Activated CD8-positive, alpha-beta memory T cell treated with anti-CD3 and anti-CD28 coated beads, Interleukin-2, amount 50 U/mL, for 1 hour (primary cell): Measurements from ENCODE around the gene FBLN2.

Experiments used
- DNase-seq: peaks from one replicate; pipeline ENCODE4 v3.0.0-alpha.2; 2020; ENCODE audit errors: extremely low read depth

FBLN2 gene

GRCh38 chr3:13532085-13532484 lies 16.8 kb upstream of the FBLN2 start:
- DNase-seq: no peak

- no peak for DNase-seq
Measured at GRCh38 chr3:13532631-13533030, 16.3 kb upstream of the FBLN2 start.

DNA sequence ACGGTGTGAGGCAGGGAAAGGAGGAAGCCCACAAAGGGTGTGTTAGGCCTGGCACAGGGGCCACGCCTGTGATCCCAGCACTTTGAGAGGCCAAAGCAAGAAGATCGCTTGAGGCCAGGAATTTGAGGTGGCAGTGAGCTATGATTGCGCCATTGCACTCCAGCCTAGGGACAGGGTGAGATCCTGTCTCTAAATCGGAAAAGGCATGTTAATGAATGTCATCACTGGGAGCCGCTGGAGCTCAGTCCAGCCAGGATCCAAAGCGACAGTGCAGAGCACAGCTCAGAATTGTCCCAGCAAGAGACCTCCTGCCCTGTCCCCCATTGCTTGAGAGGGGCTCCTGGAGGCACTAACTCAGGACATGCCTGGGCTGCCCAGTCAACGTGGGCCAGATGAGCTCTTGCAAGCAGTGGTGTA lies 15.0 kb upstream of the FBLN2 start:
- DNase-seq: no peak

DNA sequence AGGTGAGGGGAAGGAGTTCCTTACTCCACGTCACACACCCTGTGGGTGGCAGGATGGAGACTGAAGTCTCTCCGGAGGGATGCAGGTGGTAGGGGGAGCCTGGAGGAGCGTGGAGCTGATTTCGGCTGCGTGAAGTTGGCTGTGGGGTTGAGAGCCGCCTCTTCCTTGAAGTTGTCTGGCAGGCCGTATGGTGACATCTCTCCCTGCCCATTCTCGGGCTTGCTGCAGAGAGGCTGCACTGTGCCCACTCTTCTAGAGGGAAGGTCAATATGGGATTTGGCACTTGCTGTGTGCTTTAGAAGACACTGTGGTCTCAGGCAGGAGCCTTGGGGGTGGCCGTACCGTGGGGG lies 13.4 kb upstream of the FBLN2 start:
- DNase-seq: no peak

DNA sequence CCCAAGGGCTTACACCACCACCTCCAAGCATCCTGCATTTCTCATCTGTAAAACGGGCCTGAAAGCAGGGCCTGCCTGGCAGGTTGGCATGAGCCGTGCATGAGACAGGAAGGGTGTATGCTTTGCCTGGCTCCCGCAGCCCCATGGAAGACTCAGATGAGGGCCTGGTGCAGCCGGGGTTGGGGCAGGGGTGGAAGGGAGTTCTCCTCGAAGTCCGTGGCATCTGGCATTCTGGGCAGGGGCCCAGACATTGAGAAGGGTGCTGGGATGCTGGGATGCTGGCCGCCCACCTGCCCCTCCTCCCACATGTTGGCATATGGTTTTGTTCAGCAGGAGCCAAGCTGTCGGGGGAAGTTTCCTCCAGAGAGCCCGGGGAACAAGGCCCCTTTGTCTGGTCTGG lies 13.0 kb upstream of the FBLN2 start:
- no peak for DNase-seq

DNA sequence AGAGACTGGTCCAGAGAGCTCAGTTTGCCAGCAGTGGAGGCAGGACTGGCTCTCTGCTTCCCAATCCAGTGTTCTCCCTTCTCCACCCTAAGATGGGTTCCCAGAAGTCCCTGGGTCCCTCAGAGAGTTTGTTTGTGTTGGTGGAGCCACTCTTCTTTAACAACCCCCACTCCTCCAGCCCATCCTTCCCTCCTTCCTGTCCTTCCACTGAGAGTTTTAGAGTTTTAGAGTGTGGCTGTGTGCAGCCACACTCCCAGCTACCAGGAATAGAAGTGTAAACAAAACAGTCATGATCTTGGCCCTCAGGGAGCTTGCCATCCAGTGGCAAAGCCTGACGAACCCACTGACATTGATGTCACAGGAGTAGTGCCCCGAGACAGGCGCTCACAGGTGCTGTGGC lies 12.5 kb upstream of the FBLN2 start:
- no peak for DNase-seq

DNA sequence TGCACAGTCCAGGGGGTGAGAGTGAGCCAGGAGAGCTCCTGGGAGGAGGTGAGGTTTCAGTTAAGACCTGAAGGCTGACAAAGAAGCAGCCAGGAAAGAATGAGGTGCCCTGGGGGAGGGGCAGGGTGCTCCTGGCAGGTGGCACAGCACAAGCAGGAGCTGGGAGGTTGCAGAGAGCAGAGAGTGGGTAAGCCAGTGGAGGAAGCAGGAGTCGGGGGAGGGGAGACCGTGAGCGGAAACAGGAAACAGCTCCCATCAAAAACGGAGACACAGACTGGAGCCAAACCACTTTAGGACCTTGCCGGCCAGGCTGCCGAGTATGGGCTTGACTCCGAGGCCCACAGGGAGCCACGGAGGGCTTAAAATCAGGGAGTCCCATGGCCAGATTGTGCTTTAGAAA lies 12.1 kb upstream of the FBLN2 start:
- no peak for DNase-seq

- no peak for DNase-seq
Measured at GRCh38 chr3:13537244-13537908, 11.5 kb upstream of the FBLN2 start.

- no peak for DNase-seq
Measured at GRCh38 chr3:13537909-13538296, 11.0 kb upstream of the FBLN2 start.

DNA sequence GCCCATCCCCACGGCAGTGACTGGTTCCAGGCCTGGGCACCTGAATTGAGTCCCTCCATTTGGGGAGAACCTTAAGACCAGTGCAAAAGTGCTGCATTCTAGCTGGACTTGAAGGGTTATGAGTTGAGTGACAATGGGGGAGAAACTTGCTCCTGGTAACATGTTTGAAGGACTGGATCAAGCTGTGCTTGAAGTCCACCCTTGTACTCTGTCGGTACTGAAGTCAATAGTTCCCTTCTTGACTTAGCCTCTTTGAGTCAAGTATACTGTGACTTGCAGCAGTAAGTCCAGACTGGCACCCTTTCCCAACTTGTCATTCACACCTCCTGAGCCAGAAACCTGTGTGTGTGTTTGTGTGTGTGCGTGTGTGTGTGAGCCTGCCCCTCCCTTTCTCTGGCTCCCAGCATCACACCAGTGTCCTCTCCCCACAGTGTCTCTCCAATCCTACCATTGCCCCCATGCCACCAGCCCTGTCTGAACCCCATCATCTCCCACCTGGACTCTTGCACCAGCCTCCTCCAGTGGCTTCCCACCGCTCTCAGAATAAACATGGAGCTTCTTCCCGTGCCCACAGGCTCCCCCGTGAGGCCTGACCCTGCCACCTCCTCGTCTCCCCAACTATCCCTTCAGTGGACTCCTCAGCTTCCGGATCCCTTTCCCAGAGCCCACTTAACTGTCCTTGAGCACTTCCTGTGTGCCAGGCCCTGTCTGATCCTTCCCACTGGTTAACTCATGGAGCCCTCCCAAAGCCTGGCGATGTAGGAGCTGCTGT lies 10.2 kb upstream of the FBLN2 start:
- DNase-seq: no peak

- DNase-seq: no peak
Measured at GRCh38 chr3:13539292-13539638, 9.7 kb upstream of the FBLN2 start.

DNA sequence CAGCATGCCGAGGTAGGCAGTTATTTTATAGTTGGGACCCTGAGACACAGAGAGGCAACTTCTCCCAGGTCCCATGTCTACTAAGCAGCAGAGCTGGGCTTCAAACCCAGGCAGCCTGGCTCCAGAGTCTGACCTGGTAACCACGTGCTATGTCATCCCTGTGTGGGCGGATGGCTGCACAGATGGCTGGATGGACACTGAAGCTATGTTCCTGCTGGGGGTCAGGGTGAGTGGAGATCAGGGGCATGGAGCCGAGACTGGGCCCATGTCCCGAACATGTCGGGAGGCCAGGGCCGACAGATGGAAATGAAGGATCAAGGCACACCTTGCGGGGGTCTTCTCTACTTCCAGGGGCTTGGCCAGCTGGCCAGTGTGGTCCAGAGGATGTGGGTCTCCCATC lies 9.3 kb upstream of the FBLN2 start:
- no peak for DNase-seq

- DNase-seq: no peak
Measured at GRCh38 chr3:13540297-13540995, 8.5 kb upstream of the FBLN2 start.

GRCh38 chr3:13541691-13542090 lies 7.2 kb upstream of the FBLN2 start:
- no peak for DNase-seq

DNA sequence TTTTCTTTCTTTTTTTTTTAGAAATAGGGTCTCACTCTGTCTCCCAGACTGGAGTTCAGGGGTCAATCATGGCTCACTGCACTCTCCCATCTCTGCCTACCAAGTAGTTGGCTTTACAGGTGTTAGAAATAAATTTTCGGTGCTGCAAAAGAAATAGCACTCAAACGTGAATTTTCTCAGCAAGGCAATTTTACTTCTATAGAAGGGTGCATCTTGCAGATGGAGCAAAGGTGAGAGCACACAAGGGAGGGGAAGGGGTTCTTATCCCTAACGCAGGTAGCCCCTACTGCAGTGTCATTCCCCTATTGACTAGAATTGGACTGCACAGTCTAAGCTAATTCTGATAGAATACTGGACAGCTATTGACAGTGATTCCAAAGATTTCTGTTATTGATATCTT lies 6.8 kb upstream of the FBLN2 start:
- no peak for DNase-seq

DNA sequence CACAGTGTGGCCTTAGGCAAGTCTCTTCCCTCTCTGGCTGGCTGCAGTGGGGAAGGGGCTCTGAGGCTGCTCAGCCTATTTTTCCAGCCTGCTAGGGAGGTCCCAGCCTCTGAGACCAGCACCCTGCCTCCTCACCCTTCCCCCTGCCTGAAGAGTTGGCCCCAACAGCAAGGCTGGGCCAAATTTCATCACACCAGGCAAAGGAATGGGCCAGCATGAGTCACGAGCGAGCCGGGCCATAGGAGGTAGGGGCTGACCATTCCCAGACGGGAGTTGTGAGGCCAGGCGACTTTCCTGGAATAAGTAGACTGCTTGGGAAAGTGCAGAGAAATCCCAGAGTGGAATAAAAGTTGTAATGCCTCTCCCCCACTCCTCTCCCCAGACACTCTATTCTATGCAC lies 5.7 kb upstream of the FBLN2 start:
- no peak for DNase-seq

DNA sequence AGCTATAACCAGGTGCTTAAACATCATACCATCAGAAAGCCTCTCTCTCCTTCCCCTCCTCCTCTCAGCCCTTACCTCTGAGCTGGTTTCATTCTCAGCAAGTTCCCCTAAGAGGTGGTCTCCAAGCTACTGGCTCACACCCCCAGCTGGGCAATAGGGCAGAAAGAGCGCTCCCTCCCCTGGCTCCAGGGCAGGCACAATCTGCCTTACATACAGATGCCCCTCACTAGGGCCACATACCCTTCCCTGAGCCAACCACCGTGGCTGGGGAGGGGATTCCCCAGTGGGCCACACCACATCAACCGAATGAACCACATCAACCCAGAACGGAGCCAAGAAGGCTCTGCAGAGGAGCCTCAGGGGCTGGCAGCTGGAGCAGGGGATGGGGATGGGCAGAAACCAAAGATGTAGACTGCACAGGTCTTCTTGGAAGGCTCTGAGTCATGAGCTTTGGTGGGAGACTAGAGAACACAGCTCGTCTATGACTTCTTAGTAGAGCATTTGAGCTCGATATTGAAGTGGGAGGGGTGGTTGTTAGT lies 4.6 kb upstream of the FBLN2 start:
- peak; percentile 40 for DNase-seq

GRCh38 chr3:13544951-13545651 lies 3.8 kb upstream of the FBLN2 start:
- DNase-seq: no peak

DNA sequence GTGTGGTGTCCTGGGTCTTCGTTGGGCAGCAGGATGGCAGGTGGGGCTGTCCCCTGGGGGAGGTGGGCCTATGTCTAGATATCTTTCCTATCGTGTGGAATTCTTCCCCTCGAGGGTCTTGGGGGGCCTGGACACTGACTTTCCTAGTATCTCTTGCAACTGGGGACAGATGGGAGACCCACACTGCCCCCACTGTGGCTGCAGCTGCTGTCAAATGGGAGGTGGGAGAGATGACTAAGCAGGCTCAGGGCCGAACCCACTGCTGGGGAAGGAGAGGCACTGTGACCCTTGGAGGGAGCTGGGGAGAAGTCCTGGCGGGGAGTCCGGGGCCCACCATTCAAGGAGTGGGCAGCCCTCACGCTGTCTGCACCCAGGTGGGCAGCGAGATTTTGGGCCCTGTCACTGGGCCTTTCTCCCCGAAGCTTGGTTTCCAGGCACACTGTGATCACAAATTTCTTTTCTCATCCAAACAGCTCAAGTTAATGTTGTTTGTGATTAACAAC lies 2.9 kb upstream of the FBLN2 start:
- no peak for DNase-seq

- no peak for DNase-seq
Measured at GRCh38 chr3:13546667-13547171, 2.2 kb upstream of the FBLN2 start.

DNA sequence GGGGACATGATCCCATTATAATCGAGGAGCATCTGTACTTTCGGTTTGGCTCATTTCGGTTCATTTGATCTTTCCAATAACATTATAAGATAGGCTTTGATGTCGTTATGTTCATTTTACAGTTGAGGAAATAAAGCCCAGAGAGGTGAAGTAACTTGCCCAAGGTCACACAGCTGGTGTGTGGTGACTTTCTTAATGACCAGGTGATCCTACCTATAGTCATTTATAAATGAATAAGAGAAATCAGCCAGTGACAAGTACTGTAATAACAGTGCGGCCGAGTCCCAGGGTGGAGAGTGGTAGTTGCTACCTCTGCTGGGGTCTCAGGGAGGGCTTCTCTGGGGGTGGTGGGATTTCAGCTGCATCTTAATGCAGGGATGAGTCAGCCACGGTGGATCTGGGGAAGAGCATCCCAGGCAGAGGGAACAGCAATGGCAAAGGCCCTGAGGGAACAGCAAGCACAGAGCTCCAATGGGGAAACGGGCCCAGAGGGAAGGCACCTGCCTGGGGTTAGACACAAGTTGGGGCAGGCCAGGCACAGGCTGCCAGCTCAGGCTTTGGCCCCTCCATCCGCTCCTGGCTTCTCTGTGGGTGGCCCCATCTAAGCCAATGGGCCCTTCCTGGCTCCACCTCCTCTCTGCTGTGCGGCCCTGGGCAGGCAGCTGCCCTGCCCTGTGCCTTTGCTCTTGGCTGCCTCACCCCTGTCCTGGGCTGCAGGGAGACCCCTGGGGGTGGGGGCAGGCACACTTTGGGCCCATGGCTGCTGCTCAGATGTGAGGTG lies 1.1 kb upstream of the FBLN2 start:
- no peak for DNase-seq
